GM23338 (cell line): Measurements from ENCODE around the gene PNN. TPM values are rescaled to one million over a fixed set of nuclear protein-coding genes. Genes with fewer than 3 reads are reported as not detected.
"Not testable (repeated sequence)": the region's sequence is repeated elsewhere in the genome, so short reads cannot be mapped to it uniquely, and the experiment has no call there.

Source experiments
- ATAC-seq: fragments of 200-7000 bp; cut with Tn5 transposase; 3 replicates; pipeline ENCODE4 v1.9.1; 2020
- DNase-seq: peaks from one replicate; pipeline ENCODE4 v3.0.0-alpha.2; 2015; ENCODE audit warnings: low spot score
- H2AFZ ChIP-seq: fragments of 200-600 bp; sonication (generic); 2 replicates; pipeline ENCODE4 v1.8.0; 2016; ENCODE audit warnings: antibody characterized with exemption, mild to moderate bottlenecking, moderate library complexity
- H3F3A ChIP-seq: fragments of 200-600 bp; sonication (generic); replicated peaks from 2 replicates; pipeline ENCODE4 v1.8.0; 2017; ENCODE audit warnings: antibody characterized with exemption, mixed run types, low read depth
- H3K27ac ChIP-seq: fragments of 200-600 bp; sonication (generic); 2 replicates; pipeline ENCODE4 v1.6.1; 2016; ENCODE audit warnings: low read depth
- H3K27me3 ChIP-seq: fragments of 200-600 bp; sonication (generic); 2 replicates; pipeline ENCODE4 v1.8.0; 2016; ENCODE audit warnings: mild to moderate bottlenecking, mixed run types, moderate library complexity; ENCODE audit not compliant: insufficient read depth
- H3K36me3 ChIP-seq: fragments of 200-600 bp; sonication (generic); 2 replicates; pipeline ENCODE4 v1.8.0; 2016; ENCODE audit warnings: mild to moderate bottlenecking; ENCODE audit not compliant: insufficient read depth
- H3K4me1 ChIP-seq: fragments of 200-600 bp; sonication (generic); 2 replicates; pipeline ENCODE4 v1.8.0; 2016; ENCODE audit warnings: mild to moderate bottlenecking, moderate library complexity; ENCODE audit not compliant: insufficient read depth
- H3K4me2 ChIP-seq: fragments of 200-600 bp; sonication (generic); 2 replicates; pipeline ENCODE4 v1.7.1; 2017; ENCODE audit warnings: mixed run types
- H3K4me3 ChIP-seq: fragments of 200-600 bp; sonication (generic); 2 replicates; pipeline ENCODE4 v1.6.1; 2016; ENCODE audit warnings: mixed run types
- H3K79me2 ChIP-seq: fragments of 200-600 bp; sonication (generic); replicated peaks from 2 replicates; pipeline ENCODE4 v1.8.0; 2017; ENCODE audit warnings: mild to moderate bottlenecking; ENCODE audit not compliant: insufficient read depth
- H3K9me2 ChIP-seq: fragments of 200-600 bp; sonication (generic); 2 replicates; pipeline ENCODE4 v1.8.0; 2017; ENCODE audit not compliant: insufficient read depth
- H4K20me1 ChIP-seq: fragments of 200-600 bp; sonication (generic); replicated peaks from 2 replicates; pipeline ENCODE4 v1.8.0; 2017; ENCODE audit warnings: mild to moderate bottlenecking; ENCODE audit not compliant: insufficient read depth
- H3K27ac Mint-ChIP-seq: 2 replicates; pipeline ENCODE4 v1.8.0; 2020; ENCODE audit warnings: inconsistent platforms, mild to moderate bottlenecking, moderate library complexity, mixed read lengths
- H3K27me3 Mint-ChIP-seq: 3 replicates; pipeline ENCODE4 v1.8.0; 2022; ENCODE audit warnings: low read depth, mild to moderate bottlenecking, moderate library complexity, mixed read lengths, inconsistent platforms; ENCODE audit not compliant: insufficient read depth, poor library complexity
- H3K36me3 Mint-ChIP-seq: 3 replicates; pipeline ENCODE4 v1.8.0; 2021; ENCODE audit warnings: low read depth, mild to moderate bottlenecking, inconsistent platforms, moderate library complexity, mixed read lengths
- H3K4me1 Mint-ChIP-seq: 3 replicates; pipeline ENCODE4 v1.8.0; 2020; ENCODE audit warnings: mild to moderate bottlenecking, inconsistent platforms, mixed read lengths
- H3K4me3 Mint-ChIP-seq: 3 replicates; pipeline ENCODE4 v1.8.0; 2021; ENCODE audit warnings: moderate library complexity, mild to moderate bottlenecking, inconsistent platforms, mixed read lengths
- H3K9me3 Mint-ChIP-seq: 3 replicates; pipeline ENCODE4 v1.8.0; 2020; ENCODE audit warnings: moderate library complexity, mild to moderate bottlenecking, inconsistent platforms, mixed read lengths
- ZNF331 ChIP-seq: fragments of 250-450 bp; sonication (Bioruptor Pico); IDR thresholded peaks from 2 replicates; pipeline ENCODE4 v1.5.0; 2020; ENCODE audit warnings: low read depth, mild to moderate bottlenecking, moderate library complexity
- ZNF462 ChIP-seq: fragments of 250-450 bp; sonication (Bioruptor Pico); IDR thresholded peaks from 2 replicates; pipeline ENCODE4 v1.5.0; 2020; ENCODE audit warnings: mild to moderate bottlenecking, moderate library complexity
- polyA plus RNA-seq: library from polyadenylated mRNA; unstranded; fragments of >200 nt; fragmentation: Nextera tagmentation; extraction: Ambion mirVana; gene quantifications from 2 replicates; pipeline ENCODE4 v1.2.1, GENCODE V29; 2016
- total RNA-seq: library from RNA; depleted of rRNA; stranded (reverse); fragments of >200 nt; shearing (Covaris generic); gene quantifications from 2 replicates; pipeline ENCODE4 v1.2.3, GENCODE V29; 2014

The PNN gene
- total and polyA plus RNA-seq, 2 experiments from 2014 or later = 60.0 to 325 TPM

GRCh38 chr14:39160494-39160893 lies 14.6 kb upstream of the PNN start (continued):
- no peak for TF ChIP-seq ZNF331 (CRISPR knock-in tag)

- H3K4me2 ChIP-seq, H3K9me3 Mint-ChIP-seq, ATAC-seq, H4K20me1 ChIP-seq, H3K27ac Mint-ChIP-seq, H3K27ac ChIP-seq, H3K27me3 Mint-ChIP-seq, H3K36me3 ChIP-seq, H2AFZ ChIP-seq, H3K9me2 ChIP-seq, DNase-seq, H3K36me3 Mint-ChIP-seq, H3K27me3 ChIP-seq, H3F3A ChIP-seq, H3K4me3 ChIP-seq: not testable (repeated sequence)
- Mint-ChIP-seq H3K4me1 (peaks cover 17% of the 10 kb centered on the region), H3K4me3 (peak overlapping the region; percentile 25; the same call in 2 of the 3 replicates)
- H3K79me2 ChIP-seq = peaks cover 57% of the 10 kb centered on the region
- H3K4me1 ChIP-seq = peaks cover 16% of the 10 kb centered on the region
These were observed 7.2 kb upstream of the PNN start for GRCh38 chr14:39167797-39168320.

- H3K4me3 ChIP-seq = peak overlapping the region; percentile 91; the same call in 1 of the 2 replicates
- H3K36me3 Mint-ChIP-seq = no peaks in the 10 kb centered on the region
- H3K27me3 Mint-ChIP-seq = no peaks in the 10 kb centered on the region
These were observed 6.5 kb upstream of the PNN start for GRCh38 chr14:39168591-39168990.

More at GRCh38 chr14:39168591-39168990, 6.5 kb upstream of the PNN start:
- H3K36me3 ChIP-seq = no peaks in the 10 kb centered on the region
- H2AFZ ChIP-seq = no peak overlapping the region
- peaks cover 6% of the 10 kb centered on the region; the same call in 1 of the 2 replicates for H4K20me1 ChIP-seq
- H3K4me1 Mint-ChIP-seq = peaks cover 17% of the 10 kb centered on the region
- H3K9me3 Mint-ChIP-seq = no peaks in the 10 kb centered on the region
- ATAC-seq = no peak
- peaks cover 16% of the 10 kb centered on the region for H3K4me1 ChIP-seq
- H3K27ac Mint-ChIP-seq = no peak overlapping the region
- peak overlapping the region; percentile 99 for H3K4me2 ChIP-seq
- H3K79me2 ChIP-seq = peaks cover 53% of the 10 kb centered on the region
- H3K27me3 ChIP-seq = no peaks in the 10 kb centered on the region
- no peak overlapping the region for H3K27ac ChIP-seq
- peak overlapping the region; percentile 85 for H3K4me3 Mint-ChIP-seq
- H3F3A ChIP-seq = peaks cover 8% of the 10 kb centered on the region
- no peaks in the 10 kb centered on the region for H3K9me2 ChIP-seq
- DNase-seq = no peak
- TF ChIP-seq ZNF462 = no peak
